NCI-H2107 (cell line): ENCODE measurements around the gene OR5A2.
"Not testable (repeated sequence)": the region's sequence is repeated elsewhere in the genome, so short reads cannot be mapped to it uniquely, and the experiment has no call there.

ENCODE experiments used
- DNase-seq: peaks from one replicate; lab custom pipeline; 2025; lab: John Stamatoyannopoulos, UW

The OR5A2 gene

DNA sequence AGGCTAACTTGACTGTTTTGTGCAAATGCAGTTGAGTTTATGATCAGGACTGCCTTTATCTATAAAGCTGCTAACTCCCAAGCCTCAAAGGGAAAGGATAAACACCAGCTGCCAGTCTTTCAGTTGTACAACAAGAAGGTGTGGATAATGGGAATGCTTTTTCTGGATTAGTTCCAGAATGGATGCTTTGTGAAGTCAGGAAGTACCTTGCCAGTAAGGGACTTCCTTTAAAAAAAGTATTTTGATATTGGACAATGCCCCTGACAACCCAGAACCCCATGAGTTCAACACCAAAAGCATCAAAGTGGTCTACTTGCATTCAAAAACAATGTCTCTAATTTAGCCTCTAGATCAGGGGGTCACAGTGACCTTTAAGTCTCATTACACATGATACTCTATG is 32.0 kb downstream of the OR5A2 start:
- no peak for DNase-seq

DNA sequence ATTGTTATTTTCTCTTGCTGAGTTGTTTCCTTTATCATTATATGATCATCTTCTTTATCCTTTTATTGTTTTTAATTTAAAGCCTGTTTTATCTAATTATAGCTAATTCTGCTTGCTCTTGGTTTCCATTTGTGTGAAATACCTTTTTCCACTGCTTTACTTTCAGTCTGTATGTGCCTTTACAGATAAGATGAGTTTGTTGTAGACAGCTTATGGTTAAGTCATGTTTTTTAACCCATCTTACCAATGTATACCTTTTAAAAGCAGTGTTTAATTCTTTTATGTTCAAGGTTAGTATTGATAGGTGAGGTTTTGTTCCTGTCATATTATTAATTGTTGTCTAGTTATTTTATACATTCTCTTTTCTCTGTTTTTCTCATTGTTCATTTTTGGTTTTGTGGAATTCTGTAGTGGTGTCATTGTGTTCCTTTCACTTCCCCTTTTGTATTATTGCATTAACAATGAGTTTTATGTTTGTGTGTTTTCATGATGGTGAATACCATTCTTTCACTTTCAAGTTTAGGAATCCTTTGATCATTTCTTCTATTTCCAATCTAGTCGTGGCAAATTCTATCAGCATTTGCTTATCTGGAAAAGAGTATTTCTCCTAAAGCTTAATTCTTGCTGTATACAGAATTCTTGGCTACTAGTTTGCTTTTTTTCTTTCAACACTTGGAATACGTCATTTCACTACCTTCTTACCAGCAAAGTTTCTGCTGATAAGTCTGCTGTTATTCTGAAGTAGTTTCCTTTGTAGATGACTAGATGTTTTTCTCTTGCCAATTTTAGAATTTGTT is 45.8 kb downstream of the OR5A2 start:
- no peak for DNase-seq

DNA sequence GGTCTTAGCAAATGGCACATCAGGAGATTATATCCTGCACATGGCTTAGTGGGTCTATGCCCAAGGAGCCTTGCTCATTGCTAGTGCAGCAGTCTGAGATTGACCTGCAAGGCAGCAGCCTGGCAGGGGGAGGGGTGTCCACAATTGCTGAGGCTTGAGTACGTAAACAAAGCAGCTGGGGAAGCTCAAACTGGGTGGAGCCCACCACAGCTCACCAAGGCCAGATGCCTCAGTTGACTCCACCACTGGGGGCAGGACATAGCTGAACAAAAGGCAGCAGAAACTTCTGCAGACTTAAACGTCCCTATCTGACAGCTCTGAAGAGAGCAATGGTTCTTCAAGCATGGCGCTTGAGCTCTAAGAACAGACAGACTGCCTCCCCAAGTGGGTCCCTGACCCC is 53.9 kb downstream of the OR5A2 start:
- not testable (repeated sequence) for DNase-seq

DNA sequence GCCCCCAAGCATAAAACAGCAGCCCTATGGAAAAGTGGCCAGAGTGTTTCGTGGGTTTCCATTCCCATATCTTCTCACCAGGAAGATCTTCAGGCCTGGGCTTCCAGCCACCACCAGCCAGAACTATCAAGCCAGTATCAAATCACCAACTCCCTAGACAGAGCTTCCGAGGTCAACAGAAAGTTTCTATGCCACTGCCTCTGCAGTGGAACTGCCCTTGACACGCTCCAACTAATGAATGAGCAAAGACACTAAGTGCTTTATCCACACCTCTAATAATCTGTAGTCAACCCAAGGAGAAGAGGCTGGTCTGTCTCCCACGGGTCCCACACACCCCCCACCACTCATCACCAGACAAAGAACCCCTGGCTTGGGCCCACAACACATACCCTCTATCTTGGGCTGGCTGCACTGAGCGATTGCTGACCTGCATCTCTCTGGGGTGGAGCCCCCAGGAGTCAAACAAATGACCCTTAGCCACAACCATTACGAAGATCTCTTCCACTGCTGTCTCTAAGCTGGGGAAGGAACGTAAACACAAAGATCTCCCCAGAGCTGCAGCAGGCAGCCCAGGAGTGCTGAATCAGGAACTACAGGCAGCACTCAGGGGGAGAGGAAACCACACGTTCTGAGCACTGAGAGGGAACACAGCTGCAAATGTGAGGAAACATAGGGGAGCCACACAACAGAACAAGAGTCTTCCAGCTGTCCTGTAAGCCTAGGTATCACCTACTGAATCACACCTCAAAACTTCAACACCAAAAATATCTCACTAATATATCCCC is 57.8 kb downstream of the OR5A2 start:
- DNase-seq: no peak
